ENCODE measurements around the gene HCN4. TPM values are rescaled to one million over a fixed set of nuclear protein-coding genes. Genes with fewer than 3 reads are reported as not detected.

HCN4 gene
- total RNA-seq, 1 donor from 2014 or later = 3.8 TPM

- TF ChIP-seq, protein P1, sequence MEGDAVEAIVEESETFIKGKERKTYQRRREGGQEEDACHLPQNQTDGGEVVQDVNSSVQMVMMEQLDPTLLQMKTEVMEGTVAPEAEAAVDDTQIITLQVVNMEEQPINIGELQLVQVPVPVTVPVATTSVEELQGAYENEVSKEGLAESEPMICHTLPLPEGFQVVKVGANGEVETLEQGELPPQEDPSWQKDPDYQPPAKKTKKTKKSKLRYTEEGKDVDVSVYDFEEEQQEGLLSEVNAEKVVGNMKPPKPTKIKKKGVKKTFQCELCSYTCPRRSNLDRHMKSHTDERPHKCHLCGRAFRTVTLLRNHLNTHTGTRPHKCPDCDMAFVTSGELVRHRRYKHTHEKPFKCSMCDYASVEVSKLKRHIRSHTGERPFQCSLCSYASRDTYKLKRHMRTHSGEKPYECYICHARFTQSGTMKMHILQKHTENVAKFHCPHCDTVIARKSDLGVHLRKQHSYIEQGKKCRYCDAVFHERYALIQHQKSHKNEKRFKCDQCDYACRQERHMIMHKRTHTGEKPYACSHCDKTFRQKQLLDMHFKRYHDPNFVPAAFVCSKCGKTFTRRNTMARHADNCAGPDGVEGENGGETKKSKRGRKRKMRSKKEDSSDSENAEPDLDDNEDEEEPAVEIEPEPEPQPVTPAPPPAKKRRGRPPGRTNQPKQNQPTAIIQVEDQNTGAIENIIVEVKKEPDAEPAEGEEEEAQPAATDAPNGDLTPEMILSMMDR (conservative IDR thresholded peaks at IDR 0.05) = no peak
- H3K27ac Mint-ChIP-seq = no peak overlapping the region
These were observed 24.7 kb downstream of the HCN4 start for GRCh38 chr15:73344056-73344455.

DNA sequence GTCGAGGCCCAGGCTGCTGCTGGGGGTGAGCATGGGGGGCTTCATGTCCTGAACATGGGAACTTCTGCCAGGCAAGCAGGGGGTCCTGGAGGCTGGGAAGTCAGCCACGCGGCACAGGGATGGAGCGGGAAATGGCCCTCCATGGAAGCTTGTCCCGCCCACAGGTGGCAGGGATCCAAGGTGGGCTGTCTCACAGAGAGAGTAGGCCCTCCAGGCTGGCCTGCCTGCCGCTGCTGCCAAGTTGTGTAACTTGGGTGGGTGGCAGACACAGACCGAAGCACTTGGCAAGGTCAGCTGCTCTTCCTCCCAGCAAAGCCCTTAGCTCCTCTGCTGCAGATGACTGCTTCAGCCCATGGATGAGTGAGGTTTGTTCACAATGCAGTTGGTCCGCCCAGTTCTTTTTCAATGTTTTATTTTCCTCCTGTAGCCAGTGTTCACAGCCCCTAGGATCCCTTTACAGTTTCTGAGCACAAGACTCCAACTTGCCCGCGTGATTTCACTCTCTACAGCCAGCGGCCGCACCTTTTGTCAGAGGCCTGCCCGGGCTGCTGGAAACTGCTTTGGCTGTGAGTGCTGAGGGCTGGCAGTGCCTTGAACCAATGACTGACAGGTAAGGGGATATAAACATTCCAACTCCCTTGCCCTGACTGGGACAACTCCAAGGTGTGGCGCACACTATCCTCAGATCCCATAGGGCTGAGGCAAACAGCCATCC is 26.7 kb downstream of the HCN4 start:
- no peaks in the 10 kb centered on the region for H3K36me3 Mint-ChIP-seq
- no peak overlapping the region for H3K27ac Mint-ChIP-seq
- H3K9me3 Mint-ChIP-seq = no peaks in the 10 kb centered on the region
- DNase-seq (ENCODE audit: extremely low spot score, unreplicated experiment) = no peak
- no peak overlapping the region for H3K4me3 Mint-ChIP-seq
- TF ChIP-seq, protein P1 (conservative IDR thresholded peaks at IDR 0.05) = no peak
- no peaks in the 10 kb centered on the region for H3K4me1 Mint-ChIP-seq (ENCODE audit: unreplicated experiment)
- H3K27me3 Mint-ChIP-seq = peaks cover 5% of the 10 kb centered on the region

More at GRCh38 chr15:73344056-73344455, 24.7 kb downstream of the HCN4 start:
- Mint-ChIP-seq H3K4me3 (no peak overlapping the region), H3K9me3 (no peaks in the 10 kb centered on the region), H3K27me3 (peaks cover 7% of the 10 kb centered on the region), H3K4me1 (ENCODE audit: unreplicated experiment) (no peaks in the 10 kb centered on the region), H3K36me3 (no peaks in the 10 kb centered on the region)
- no peak for DNase-seq (ENCODE audit: extremely low spot score, unreplicated experiment)

DNA sequence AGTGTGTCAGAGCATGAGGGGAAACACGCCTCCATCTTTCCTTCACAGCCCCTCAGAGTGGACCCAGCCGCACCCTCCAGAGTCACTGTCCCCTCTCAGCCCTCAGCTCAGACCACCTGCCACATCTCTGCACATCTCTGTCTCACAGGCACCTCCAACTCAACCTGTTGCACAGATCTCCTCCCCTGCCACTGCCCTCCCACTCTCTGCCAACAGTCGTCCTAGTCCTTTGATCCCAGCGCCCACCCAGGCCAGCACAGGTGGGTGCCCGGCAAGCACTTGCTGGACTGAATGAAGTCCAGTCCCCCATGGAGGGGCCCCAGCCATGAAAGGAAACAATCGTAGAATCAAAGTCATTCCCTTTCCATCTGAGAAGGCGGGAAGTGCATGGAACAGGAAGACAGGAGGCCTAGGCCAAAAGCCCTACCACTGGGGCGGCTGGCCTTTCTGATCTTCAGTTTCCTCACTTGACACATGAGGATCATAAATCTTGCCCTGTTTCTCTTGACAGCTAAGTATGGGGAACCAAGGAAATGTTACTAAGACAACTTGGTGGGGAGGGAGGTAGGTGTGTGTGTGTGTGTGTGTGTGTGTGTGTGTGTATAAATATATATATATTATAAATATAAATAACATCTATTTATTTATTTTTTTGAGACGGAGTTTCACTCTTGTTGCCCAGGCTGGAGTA is 28.1 kb downstream of the HCN4 start:
- no peak overlapping the region for H3K27ac Mint-ChIP-seq
- no peak for DNase-seq (ENCODE audit: extremely low spot score, unreplicated experiment)
- H3K9me3 Mint-ChIP-seq = no peaks in the 10 kb centered on the region
- TF ChIP-seq, protein P1 (conservative IDR thresholded peaks at IDR 0.05) = no peak
- peaks cover 4% of the 10 kb centered on the region for H3K27me3 Mint-ChIP-seq
- no peaks in the 10 kb centered on the region for H3K36me3 Mint-ChIP-seq
- no peaks in the 10 kb centered on the region for H3K4me1 Mint-ChIP-seq (ENCODE audit: unreplicated experiment)
- H3K4me3 Mint-ChIP-seq = no peak overlapping the region

- no peak overlapping the region for H3K27ac Mint-ChIP-seq
- H3K9me3 Mint-ChIP-seq = no peaks in the 10 kb centered on the region
- peaks cover 4% of the 10 kb centered on the region for H3K27me3 Mint-ChIP-seq
- DNase-seq (ENCODE audit: extremely low spot score, unreplicated experiment) = no peak
- no peaks in the 10 kb centered on the region for H3K36me3 Mint-ChIP-seq
- TF ChIP-seq, protein P1 (conservative IDR thresholded peaks at IDR 0.05) = no peak
- no peak overlapping the region for H3K4me3 Mint-ChIP-seq
- no peaks in the 10 kb centered on the region for H3K4me1 Mint-ChIP-seq (ENCODE audit: unreplicated experiment)
These were observed 30.0 kb downstream of the HCN4 start for GRCh38 chr15:73338606-73339374.

DNA sequence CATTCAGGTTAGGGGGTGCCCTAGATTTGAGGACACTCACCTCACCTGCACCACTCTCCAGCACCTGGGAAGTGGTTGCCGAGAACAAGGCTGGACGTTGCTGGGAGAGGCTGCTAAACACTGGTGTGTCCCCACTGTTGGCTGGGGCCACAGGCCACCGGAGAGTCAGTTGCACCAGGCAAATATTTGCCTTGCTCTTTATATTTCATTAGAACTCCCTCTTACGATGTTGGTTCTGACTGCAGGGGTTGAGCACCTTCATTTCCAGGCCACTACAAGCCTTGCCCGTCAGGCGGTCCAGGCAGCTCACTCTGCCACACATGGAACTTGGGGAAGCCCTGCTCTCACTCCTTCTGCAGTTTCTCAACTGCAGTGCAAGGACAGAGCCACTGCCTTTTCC is 30.7 kb downstream of the HCN4 start:
- DNase-seq (ENCODE audit: extremely low spot score, unreplicated experiment) = no peak
- H3K4me3 Mint-ChIP-seq = no peak overlapping the region
- peaks cover 4% of the 10 kb centered on the region for H3K27me3 Mint-ChIP-seq
- TF ChIP-seq, protein P1 (conservative IDR thresholded peaks at IDR 0.05) = no peak
- no peaks in the 10 kb centered on the region for H3K4me1 Mint-ChIP-seq (ENCODE audit: unreplicated experiment)
- H3K27ac Mint-ChIP-seq = no peak overlapping the region
- H3K36me3 Mint-ChIP-seq = no peaks in the 10 kb centered on the region
- H3K9me3 Mint-ChIP-seq = no peaks in the 10 kb centered on the region
